Lower lobe of right lung (tissue), 2 donors: ENCODE measurements around the gene TCEAL5. TPM values are rescaled to one million over a fixed set of nuclear protein-coding genes. Genes with fewer than 3 reads are reported as not detected.

Experiments
- ATAC-seq, 2 donors: fragments of 200-7000 bp; cut with Tn5 transposase; one replicate each; pipeline ENCODE4 v1.9.1; 2020 to 2022; ENCODE audit warnings: mild to moderate bottlenecking in 2 of 2, moderate library complexity in 2 of 2
- DNase-seq: peaks from one replicate; pipeline ENCODE4 v3.0.0-alpha.2; 2020
- H3K27ac ChIP-seq: fragments of 200-600 bp; one replicate; pipeline ENCODE4 v1.8.0; 2022
- H3K27me3 ChIP-seq: fragments of 200-600 bp; one replicate; pipeline ENCODE4 v1.8.0; 2022; ENCODE audit warnings: low read depth
- H3K36me3 ChIP-seq: fragments of 200-600 bp; one replicate; pipeline ENCODE4 v1.8.0; 2022; ENCODE audit warnings: mild to moderate bottlenecking
- H3K4me1 ChIP-seq: fragments of 200-600 bp; one replicate; pipeline ENCODE4 v1.8.0; 2022
- H3K4me3 ChIP-seq: fragments of 200-600 bp; one replicate; pipeline ENCODE4 v1.8.0; 2022; ENCODE audit warnings: mild to moderate bottlenecking
- H3K9me3 ChIP-seq: fragments of 200-600 bp; one replicate; pipeline ENCODE4 v1.8.0; 2022
- intact Hi-C: fragments of 100-400 bp; cut with DNase I; formaldehyde crosslinking; loops from one replicate; pipeline ENCODE4 v1.11.0; 2022
- total RNA-seq: library from RNA; stranded (reverse); fragmentation: NEBNext Ultra II Directional; extraction: Animal tissue kit (Norgen Biotek cat#: 25700); gene quantifications from one replicate; pipeline ENCODE4 v1.2.1, GENCODE V29; 2021
- TF ChIP-seq, protein P1 (sequence below): fragments of 200-600 bp; IDR thresholded peaks from one replicate; pipeline ENCODE4 v1.8.0; 2022; ENCODE audit warnings: antibody characterized with exemption, mild to moderate bottlenecking
- donor health status: DM: no; HTN: yes; CAD: no; lungs with severe emphysema.

The TCEAL5 gene
- total RNA-seq, 1 donor from 2014 or later, result not detected

- no peak for DNase-seq
- no peaks in the 10 kb centered on the region for H3K4me1 ChIP-seq
- no peak overlapping the region for H3K27ac ChIP-seq
- no peaks in the 10 kb centered on the region for H3K9me3 ChIP-seq
- no peaks in the 10 kb centered on the region for H3K36me3 ChIP-seq
- no peaks in the 10 kb centered on the region for H3K27me3 ChIP-seq
- no peak for ATAC-seq
- TF ChIP-seq, protein P1, sequence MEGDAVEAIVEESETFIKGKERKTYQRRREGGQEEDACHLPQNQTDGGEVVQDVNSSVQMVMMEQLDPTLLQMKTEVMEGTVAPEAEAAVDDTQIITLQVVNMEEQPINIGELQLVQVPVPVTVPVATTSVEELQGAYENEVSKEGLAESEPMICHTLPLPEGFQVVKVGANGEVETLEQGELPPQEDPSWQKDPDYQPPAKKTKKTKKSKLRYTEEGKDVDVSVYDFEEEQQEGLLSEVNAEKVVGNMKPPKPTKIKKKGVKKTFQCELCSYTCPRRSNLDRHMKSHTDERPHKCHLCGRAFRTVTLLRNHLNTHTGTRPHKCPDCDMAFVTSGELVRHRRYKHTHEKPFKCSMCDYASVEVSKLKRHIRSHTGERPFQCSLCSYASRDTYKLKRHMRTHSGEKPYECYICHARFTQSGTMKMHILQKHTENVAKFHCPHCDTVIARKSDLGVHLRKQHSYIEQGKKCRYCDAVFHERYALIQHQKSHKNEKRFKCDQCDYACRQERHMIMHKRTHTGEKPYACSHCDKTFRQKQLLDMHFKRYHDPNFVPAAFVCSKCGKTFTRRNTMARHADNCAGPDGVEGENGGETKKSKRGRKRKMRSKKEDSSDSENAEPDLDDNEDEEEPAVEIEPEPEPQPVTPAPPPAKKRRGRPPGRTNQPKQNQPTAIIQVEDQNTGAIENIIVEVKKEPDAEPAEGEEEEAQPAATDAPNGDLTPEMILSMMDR, result no peak
- intact Hi-C loops, result no loop called here
- no peak overlapping the region for H3K4me3 ChIP-seq
Observed at GRCh38 chrX:103293118-103293517, 16.6 kb upstream of the TCEAL5 start.

GRCh38 chrX:103279624-103280023 is 3.1 kb upstream of the TCEAL5 start:
- Histone ChIP-seq H3K27me3 (peaks cover 10% of the 10 kb centered on the region), H3K27ac (no peak overlapping the region), H3K4me3 (no peak overlapping the region), H3K4me1 (no peaks in the 10 kb centered on the region), H3K9me3 (no peaks in the 10 kb centered on the region), H3K36me3 (no peaks in the 10 kb centered on the region)
- ATAC-seq, result no peak
- intact Hi-C loops, result no loop called here
- DNase-seq, result no peak
- TF ChIP-seq, protein P1, result no peak

DNA sequence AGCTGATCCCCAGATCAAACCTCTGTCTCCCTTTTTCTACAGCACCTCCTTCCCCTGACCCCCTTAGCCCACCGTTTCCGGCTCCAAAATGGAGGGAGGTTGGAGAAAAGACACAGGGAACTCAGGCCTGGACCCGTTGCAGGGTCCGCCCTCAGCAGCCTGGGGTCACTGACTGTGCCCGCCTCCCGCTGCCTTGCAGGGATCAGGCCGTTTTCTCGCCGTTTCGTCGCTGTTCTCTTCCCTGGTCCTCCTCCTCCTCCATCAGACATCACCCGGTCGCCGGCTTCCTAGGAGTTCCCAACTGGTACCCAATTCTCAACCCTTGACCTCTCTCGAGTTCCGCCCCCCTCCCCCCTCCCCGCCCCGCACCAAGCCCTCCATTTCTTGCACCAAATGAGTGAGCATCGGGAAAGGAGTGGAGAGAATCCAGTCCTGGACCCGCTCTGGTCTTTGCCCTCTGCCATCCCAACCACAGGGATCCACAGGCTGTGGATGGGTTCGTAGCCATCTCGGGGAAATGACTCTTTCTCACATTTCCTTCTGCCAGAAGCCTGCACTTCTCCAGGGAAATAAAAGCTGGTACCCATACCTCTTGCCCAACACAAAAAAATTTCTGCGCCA is 493 bp downstream of the TCEAL5 start:
- ATAC-seq, result no peak
- Histone ChIP-seq H3K36me3 (no peaks in the 10 kb centered on the region), H3K4me3 (no peak overlapping the region), H3K4me1 (no peaks in the 10 kb centered on the region), H3K27me3 (peaks cover 10% of the 10 kb centered on the region), H3K9me3 (no peaks in the 10 kb centered on the region), H3K27ac (no peak overlapping the region)
- TF ChIP-seq, protein P1, result no peak
- no peak for DNase-seq
- intact Hi-C loops, result no loop called here

- intact Hi-C loops, result no loop called here
- ATAC-seq, result no peak
- Histone ChIP-seq H3K9me3 (no peaks in the 10 kb centered on the region), H3K27me3 (peaks cover 10% of the 10 kb centered on the region), H3K27ac (no peak overlapping the region), H3K36me3 (no peaks in the 10 kb centered on the region), H3K4me3 (no peak overlapping the region), H3K4me1 (no peaks in the 10 kb centered on the region)
- no peak for DNase-seq
- TF ChIP-seq, protein P1, result no peak
Observed at GRCh38 chrX:103274284-103274683, 2.3 kb downstream of the TCEAL5 start.

GRCh38 chrX:103258275-103258674 is 18.3 kb downstream of the TCEAL5 start:
- Histone ChIP-seq H3K36me3 (no peaks in the 10 kb centered on the region), H3K27ac (no peak overlapping the region), H3K27me3 (no peaks in the 10 kb centered on the region), H3K4me1 (no peaks in the 10 kb centered on the region), H3K9me3 (no peaks in the 10 kb centered on the region), H3K4me3 (no peak overlapping the region)
- TF ChIP-seq, protein P1, result no peak
- no peak for ATAC-seq
- no peak for DNase-seq
- intact Hi-C loops, result no loop called here

GRCh38 chrX:103256651-103257050 is 19.9 kb downstream of the TCEAL5 start:
- Histone ChIP-seq H3K4me3 (no peak overlapping the region), H3K9me3 (no peaks in the 10 kb centered on the region), H3K27ac (no peak overlapping the region), H3K36me3 (no peaks in the 10 kb centered on the region), H3K27me3 (no peaks in the 10 kb centered on the region), H3K4me1 (no peaks in the 10 kb centered on the region)
- intact Hi-C loops, result no loop called here
- ATAC-seq (no peak), DNase-seq (no peak)
- TF ChIP-seq, protein P1, result no peak
